GDM1 (cell line): Measurements from ENCODE around the gene AKAP6.
"Not testable (repeated sequence)": the region's sequence is repeated elsewhere in the genome, so short reads cannot be mapped to it uniquely, and the experiment has no call there.

ENCODE experiments used
- DNase-seq: peaks from one replicate; lab custom pipeline; 2025; lab: John Stamatoyannopoulos, UW

Gene AKAP6

DNA sequence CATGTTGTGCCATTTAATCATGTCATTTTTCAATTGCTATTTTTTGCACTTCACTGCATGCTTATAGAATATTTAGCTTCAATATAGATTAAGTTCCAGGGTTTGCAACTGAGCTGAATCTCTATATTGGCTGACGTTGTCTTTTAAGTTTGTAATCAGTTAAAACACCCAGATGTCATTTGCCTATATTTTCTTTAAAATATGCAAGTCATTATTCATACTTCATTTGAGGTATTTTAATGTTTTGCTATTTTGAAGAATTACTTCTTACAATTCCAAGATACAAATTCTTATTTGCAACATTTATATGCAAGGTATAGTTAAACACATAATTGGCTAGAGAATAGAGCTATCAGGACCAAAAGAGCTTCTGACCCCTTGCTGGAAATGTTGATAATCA, 434.6 kb downstream of the AKAP6 start:
- no peak for DNase-seq

DNA sequence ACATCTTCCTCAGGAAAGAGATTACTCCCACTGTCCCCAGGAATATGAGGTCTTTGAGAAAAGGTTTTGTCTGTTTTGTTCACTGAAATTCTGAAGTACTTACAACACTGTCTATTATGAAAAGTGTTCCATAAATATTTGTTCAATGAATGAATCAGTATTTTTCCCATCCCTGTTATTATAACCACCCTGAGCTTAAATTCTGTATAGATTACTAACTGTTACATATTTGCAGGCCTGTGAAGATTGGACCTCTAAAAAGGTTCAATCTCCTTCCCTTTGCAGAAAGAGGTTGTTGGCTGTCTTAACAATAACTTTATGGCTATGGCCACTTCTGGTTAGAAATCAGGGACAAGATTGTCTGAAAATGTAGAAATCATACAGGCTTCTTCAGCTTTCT, 435.0 kb downstream of the AKAP6 start:
- DNase-seq = no peak

DNA sequence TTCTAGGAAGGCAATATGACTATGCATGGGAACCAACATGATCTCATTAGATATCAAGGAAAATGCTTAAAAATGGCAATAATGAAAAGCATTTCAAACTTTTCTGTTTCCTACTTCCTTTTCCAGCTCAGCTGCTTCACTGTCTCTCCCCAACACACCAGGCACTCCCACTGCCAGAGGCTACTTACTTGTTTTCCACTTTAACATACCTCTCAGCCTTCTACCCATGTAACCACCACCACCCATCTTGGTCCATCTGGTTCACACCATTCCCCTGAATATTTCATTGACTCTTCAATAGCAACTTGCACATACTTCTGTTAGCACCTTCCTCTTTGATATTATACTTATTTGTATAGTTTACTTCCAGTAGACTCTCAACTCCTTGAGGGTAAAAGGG, 441.3 kb downstream of the AKAP6 start:
- DNase-seq = no peak

DNA sequence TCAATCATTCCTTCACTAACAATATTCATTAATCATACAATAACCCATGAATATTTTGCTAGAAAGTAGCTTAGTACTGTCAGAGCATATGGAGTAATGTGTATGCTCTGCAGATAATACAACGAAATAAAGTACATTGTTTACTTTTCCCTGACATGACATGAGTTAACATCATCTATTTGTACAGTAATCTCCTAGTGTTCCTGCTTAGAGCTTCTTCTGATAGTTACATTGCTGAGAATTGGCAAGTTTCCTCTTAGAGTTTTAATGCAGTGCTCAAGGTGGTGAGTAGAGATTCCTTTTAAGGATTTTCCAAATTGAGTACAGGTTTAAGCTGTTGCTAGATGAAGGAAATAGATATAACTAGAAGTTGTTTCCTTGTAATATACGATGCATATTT, 445.1 kb downstream of the AKAP6 start:
- no peak for DNase-seq

DNA sequence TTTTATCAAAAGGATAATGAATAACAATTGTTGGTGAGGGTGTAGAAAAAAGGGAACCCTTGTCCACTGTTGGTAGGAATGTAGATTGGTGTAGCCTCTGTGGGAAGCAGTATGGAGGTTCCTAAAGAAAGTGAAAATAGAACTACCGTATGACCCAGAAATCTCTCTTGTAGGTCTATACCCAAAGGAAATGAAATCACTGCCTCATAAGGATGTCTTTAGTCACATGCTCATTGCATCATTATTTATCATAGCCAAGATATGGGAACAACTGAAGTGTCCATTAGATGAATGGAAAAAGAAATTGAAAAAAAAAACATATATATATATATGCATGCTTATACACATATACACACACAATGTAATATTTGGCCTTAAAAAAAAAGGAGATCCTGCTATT, 450.7 kb downstream of the AKAP6 start:
- DNase-seq = no peak

DNA sequence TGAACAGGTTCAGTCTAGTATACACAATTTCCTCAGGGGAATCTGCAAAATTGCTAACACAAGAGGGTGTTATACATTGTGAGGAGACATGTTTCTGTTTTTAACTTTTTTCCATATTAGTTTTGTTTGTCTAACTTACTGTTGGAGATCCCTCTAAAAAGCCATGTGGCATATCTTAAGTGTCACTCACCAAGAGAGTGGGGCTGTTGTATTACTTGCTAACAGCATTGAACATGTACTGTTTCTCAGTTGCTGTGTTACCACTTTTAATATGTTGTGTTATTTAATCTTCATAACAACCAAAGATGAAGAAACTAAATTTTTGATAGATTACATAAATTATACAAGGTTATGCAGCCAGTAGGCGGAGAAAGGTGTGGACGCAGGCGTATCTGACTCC, 455.3 kb downstream of the AKAP6 start:
- no peak for DNase-seq

DNA sequence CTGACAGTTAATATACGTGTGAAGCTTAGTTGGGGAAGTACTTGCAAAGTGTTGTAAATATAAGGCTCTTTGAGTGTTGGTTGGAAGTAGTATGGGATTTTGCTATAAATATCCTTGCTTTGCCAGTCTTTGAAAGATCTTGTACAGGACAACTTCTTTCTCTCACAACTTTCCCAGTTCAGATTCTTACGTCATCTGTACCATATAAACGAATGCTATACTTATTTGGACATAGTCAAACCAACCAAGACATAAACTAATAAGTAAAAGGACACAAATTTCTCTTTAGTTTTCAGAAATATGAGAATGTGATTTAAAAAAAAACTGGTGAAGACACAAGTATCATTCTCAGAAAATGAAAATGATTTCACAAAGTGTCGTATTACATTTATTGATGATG, 456.5 kb downstream of the AKAP6 start:
- no peak for DNase-seq

DNA sequence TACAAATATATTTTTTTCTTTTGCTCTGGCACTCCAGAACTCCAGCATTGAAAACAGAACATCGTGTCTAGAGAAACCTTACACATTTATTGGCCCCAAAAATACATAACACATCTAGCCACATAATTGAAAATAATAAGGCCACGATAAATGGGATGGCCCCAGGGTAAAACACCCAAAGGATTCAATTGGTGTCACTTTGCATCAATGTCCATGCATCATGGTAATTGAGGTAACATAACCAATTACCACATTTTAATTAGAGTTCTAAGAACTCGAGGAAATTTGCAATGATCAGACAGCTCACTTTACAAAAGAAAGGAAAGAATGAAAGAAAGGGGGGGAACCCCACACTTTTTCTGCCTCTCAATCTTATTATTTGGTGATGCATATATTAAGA, 457.8 kb downstream of the AKAP6 start:
- DNase-seq = no peak

DNA sequence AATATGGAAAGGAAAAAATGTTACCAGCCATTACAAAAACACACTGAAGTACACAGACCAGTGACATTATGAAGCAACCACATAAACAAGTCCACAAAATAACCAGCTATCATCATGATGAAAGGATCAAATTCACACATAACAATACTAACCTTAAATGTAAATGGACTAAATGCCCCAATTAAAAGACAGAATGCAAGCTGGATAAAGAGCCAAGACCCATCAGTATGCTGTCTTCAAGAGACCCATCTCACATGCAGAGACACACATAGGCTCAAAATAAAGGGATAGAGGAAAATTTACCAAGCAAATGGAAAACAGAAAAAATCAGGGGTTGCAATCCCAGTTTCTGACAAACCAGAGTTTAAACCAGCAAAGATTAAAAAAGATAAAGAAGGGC, 463.9 kb downstream of the AKAP6 start:
- not testable (repeated sequence) for DNase-seq

DNA sequence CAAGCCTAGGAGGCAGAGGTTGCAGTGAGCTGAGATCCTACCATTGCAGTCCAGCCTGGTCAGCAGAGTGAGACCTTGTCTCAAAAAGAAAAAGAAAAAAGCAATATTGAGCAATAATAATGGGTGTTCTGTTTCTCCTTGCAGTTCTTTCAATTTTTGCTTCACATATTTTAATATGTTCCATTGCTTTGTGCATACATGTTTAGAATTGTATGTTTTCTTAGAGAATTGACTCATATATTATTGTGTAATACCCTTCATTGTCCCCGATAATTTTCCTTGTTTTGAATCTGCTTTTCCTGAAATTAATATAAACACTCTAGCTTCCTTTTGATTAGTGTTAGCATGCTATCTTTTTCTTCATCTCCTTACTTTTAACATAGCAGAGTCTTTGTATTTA, 471.2 kb downstream of the AKAP6 start:
- DNase-seq = no peak

DNA sequence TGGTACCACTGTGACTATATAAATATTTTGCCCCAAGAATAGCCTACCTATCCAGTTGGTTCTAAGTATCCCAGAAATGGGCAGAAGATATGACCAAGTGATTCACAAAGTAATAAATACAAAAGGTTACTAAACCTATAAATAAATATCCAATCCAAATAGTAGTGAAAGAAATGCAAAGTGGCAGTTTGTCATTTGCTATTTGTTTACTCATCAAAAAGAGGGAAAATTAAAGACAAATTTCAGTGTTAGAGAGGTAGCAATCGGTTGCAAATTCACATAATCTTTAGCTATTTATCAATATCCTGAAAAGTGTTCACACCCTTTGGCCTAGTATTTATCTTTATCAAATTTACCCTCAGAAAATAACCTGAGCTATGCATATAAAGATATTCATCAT, 473.2 kb downstream of the AKAP6 start:
- no peak for DNase-seq

DNA sequence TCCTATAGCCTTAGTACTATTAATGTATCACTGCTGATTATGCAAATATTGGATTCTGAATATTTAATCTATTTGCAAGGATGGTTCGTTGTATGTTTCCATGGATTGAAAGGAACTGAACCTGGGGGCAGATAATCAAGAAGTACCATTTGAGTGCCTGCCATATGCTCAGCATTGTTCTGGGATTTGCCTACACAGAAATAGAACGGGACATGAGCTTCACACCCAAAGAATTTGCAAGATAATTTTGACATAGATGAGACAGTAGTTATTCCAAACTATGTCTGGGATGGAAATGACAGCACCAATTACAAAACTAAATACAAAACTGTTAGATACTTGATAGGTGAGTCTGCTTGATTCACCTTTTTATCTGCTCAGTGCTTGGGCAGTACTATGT, 476.9 kb downstream of the AKAP6 start:
- DNase-seq = no peak

DNA sequence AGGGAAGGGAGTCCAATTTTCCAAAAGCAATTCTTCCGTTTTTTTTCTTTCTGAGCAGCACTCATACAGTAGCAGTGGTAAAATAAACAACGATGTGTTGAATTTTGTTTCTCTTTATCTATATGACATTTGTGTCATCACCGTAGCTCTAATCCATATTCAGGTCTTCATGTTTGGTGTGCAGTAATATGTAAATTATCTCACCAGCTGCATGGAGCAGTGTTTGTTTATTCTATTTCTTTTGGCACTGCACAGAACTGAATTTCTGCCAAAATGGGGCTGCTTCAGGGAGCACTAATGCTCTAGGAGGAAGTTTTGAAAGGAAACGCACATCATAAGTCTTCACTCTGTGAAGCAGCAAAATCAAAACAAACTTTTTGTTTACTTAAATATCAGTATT, 479.5 kb downstream of the AKAP6 start:
- DNase-seq = no peak

DNA sequence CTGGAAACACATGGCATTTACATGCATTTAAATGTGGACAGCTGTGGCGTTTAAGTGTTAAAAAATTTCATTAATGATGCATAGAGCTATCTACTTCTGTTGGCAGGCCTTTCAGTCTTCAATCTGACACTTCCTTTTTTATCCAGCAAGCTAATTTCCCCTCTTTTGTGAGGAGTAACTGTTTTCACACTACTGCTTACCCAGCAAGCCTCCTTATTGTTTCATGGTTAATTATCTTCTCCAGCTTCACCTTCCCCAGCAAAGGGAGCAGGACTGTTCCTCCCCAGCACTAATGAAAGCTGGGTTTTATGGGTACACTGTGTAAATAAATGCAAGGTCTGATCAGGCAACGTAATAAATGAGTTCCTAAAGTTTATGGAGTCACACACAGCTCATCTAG, 480.2 kb downstream of the AKAP6 start:
- no peak for DNase-seq

DNA sequence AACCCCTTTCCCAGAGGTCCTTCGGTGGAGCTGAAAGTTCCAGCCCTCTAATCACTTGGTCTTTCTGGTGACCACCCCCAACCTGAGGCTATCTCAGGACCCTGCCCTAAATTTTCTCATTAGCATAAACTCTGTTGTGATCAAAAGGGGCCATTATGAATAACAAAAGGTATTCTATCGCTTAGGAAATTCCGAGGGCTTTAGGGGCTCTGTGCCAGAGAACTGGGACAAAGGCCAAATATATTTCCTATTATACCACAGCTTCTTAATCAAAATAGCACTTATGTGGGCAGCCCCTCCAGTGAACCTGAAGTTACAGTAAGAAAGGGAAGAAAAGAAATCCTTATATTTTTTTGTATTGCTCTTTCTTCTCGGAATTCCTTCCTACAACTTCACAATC, 484.3 kb downstream of the AKAP6 start:
- no peak for DNase-seq

DNA sequence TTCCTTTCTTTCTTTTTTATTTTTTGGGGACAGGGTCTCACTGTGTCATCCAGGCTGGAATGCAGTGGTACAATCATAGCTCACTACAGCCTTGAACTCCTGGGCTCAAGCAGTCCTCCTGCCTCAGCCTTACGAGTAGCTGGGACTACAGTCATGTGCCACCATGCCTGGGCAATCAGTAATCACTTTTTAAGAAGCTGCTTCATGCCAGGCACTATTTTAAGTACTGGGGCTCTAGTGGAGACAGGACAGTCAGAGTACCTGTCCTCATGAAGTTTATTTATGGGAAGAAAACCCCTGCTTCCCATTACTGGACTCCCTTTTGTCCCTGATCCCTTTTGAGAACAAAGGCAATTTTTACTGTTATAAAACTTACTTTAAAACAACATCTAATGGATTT, 485.6 kb downstream of the AKAP6 start:
- DNase-seq = no peak

DNA sequence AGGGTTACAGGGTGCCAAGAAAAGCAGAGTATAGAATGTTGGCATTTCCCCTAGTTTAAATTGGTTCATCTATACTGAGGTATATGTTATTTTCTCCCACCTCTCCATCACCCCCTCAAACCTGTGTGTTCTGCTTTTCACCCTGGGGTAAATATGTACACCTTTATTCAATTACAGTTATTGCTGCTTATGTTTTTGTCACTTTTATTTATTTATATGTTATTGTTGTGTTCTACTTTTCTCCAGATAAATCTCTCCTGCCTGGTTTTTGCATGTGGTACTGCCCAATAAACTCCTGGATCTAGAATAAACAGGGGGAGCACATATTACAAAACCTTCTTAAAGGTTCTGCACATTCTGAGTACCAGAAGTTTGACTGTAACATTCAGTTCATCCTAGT, 487.5 kb downstream of the AKAP6 start:
- no peak for DNase-seq

DNA sequence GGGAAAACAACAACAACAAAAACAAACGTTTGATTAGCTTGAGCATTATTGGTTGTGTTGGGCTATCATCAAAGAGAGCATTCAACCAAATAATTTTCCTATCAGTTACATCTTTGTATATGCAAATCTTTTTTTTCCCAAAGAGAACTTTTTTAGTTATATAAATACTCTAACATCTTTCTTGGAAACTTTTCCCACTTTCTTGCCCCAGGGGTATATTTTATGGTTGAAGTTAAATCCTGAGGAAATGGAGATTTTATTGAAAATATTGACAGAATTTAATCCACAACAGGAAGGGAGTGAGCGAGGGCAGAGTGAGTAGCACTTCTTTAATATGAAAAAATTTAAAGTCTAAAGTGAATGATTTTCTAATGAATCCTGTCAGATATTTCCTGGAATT, 488.7 kb downstream of the AKAP6 start:
- DNase-seq = no peak

DNA sequence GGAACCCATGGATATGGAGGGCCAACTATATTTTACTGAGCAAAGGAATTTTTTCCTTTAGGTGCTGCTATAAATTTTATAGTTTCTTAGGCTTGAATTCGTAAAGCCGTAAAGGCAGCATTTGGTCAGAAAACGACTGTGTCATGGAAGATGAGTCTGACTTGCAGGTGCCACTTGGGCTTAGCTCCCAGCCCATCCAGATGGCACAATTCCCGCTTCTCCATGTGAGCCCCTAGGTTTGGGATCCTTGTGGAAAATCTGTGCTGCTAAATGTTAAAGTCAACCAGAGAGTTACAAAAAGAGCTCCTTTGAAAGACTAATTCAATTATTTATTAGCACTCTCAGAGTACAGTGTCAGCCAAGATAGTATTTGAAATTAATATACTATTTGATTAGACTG, 489.5 kb downstream of the AKAP6 start:
- no peak for DNase-seq

DNA sequence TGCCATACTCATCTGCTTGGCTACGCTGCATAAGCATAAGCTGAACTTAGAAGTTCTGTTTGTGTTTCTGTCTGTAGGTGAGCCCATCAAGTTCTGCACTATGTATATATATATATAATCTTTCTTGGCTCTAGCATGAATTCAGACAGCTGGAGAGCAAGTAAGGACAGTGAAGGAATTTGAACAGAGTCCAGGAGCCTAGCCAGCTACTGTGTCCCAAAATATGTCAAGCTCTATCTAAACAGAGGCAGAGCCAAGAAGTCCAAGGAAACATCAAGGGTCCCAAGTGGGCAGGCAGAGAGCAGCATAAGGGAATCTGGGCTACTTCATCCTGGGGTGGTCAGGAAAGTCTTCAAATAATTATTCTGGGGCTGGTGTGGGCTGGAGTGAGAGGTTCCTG, 491.1 kb downstream of the AKAP6 start:
- DNase-seq = no peak

DNA sequence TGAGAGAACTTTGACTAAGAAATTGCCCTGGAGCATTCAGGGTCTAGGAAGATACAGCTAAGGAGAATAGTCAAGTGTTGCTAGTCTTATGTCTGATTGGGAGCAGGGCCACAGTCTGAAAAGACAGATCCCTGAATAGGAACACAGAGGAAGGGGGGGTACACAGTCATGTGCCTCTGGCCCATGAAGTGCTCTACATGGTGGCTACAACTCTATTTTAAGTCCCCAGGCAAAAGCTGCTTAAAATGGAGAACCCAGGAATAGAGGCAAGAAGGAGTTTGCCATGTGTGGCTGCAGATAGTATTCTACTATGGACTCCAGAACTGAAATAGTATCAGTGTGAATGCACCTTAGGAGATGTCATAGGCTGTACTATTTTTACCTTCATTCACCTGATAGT, 491.6 kb downstream of the AKAP6 start:
- no peak for DNase-seq

DNA sequence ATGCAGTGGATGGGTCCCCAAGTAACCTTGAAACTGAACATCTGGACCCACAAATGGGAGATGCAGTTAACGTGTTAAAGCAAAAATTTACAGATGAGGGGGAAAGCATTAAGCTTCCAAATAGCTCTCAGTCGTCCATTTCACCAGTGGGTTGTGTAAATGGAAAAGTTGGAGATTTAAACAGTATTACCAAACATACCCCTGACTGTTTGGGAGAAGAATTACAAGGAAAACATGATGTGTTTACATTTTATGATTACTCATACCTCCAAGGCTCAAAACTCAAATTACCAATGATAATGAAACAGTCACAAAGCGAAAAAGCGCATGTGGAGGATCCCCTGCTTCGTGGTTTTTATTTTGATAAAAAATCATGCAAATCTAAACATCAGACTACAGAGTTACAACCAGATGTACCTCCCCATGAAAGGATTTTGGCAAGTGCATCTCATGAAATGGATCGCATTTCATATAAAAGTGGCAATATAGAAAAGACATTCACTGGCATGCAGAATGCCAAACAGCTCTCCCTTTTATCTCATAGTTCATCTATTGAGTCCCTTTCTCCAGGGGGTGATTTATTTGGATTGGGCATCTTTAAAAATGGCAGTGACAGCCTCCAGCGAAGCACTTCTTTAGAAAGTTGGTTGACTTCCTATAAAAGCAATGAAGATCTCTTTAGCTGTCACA, 493.0 kb downstream of the AKAP6 start:
- DNase-seq = no peak

DNA sequence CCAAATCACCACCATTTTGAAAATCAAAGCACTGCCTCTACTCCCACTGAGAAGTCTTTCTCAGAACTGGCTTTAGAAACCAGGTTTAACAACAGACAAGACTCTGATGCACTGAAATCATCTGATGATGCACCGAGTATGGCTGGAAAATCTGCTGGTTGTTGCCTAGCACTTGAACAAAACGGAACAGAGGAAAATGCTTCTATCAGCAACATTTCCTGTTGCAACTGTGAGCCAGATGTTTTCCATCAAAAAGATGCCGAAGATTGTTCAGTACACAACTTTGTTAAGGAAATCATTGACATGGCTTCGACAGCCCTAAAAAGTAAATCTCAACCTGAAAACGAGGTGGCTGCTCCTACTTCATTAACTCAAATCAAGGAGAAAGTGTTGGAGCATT, 494.6 kb downstream of the AKAP6 start:
- DNase-seq = no peak

DNA sequence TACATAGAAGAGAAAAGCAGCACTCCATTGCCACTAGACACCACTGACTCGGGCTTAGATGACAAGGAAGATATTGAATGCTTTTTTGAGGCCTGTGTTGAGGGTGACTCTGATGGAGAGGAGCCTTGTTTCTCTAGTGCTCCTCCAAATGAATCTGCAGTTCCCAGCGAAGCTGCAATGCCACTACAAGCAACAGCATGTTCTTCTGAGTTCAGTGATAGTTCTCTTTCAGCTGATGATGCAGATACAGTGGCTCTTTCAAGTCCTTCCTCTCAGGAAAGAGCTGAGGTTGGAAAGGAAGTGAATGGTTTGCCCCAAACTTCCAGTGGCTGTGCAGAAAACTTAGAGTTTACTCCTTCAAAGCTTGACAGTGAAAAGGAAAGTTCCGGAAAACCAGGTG, 495.1 kb downstream of the AKAP6 start:
- DNase-seq = no peak

DNA sequence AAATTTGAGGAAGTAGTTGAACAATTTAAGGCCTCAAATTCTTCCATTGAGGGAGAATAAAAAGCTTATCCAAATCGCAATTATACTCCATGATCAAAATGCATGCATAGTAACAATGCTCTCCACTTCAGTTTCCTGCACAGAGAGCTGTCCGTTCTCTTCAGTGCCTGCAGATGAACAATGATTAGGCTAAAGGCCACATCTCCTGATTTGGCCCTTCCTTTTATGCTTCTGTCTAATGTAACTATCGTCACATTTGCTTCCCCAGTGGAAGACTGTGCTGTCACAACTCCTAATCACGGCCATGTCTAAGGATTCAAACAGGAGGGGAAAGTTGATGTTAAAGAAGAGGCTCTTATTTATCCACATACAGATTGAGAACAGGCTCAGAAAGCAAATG, 496.0 kb downstream of the AKAP6 start:
- DNase-seq = no peak
